DND-41 (cell line): ENCODE measurements around the gene SMOC2.

ENCODE experiments used
- EZH2 ChIP-seq: IDR thresholded peaks from 3 replicates; pipeline ENCODE4 v1.6.1; 2012; ENCODE audit warnings: borderline replicate concordance, low read depth, mild to moderate bottlenecking, moderate library complexity, low read length, inconsistent platforms; ENCODE audit not compliant: severe bottlenecking
- TF ChIP-seq, protein P1 (sequence below): IDR thresholded peaks from 2 replicates; pipeline ENCODE4 v1.5.1; 2012; ENCODE audit warnings: borderline replicate concordance, low read length, moderate library complexity, mild to moderate bottlenecking; ENCODE audit not compliant: poor library complexity, severe bottlenecking; ENCODE audit errors: extremely low read depth

DNA sequence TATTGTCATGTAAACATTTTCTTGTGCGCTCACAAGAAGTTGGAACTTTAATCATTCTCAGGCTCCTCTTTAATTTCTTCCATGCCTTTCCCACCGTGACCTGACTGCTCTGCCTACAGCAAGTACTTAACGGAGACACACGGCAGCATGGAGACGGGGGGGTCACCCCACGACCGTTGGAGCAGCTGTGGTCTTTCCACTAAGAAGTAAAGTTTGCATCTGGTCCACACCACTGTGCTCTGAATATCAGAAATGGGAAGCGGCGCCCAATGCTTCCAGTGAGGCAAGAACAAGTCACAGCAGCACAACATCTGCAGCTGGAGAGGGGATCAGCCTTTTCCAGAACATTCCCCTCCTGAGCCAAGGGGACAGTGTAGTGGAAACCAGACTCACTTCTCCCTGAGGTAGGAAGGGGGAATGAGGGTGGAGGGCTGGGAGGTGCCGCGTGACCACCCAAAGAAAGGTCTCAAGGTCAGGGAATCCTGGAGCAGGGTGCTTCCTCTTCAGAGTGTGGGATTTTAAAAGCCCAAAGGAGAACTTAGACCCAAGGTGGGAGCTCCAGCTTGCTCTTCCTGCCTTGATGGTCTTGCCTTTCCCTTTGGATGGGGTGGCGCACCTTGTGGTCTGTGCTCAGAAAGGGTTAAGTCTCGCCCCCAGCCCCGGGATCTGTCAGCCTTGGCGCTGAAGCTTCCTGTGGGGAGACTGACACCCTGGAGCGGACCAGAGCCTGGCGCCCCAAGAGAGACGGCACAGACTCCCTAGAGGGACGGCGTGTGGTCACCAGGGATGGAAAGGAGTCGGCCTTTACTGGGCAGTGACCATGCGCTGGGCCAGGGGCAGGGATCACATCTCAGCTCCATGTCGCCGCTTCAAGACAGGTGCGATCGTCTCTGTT, 25.6 kb upstream of the SMOC2 start:
- TF ChIP-seq, protein P1, sequence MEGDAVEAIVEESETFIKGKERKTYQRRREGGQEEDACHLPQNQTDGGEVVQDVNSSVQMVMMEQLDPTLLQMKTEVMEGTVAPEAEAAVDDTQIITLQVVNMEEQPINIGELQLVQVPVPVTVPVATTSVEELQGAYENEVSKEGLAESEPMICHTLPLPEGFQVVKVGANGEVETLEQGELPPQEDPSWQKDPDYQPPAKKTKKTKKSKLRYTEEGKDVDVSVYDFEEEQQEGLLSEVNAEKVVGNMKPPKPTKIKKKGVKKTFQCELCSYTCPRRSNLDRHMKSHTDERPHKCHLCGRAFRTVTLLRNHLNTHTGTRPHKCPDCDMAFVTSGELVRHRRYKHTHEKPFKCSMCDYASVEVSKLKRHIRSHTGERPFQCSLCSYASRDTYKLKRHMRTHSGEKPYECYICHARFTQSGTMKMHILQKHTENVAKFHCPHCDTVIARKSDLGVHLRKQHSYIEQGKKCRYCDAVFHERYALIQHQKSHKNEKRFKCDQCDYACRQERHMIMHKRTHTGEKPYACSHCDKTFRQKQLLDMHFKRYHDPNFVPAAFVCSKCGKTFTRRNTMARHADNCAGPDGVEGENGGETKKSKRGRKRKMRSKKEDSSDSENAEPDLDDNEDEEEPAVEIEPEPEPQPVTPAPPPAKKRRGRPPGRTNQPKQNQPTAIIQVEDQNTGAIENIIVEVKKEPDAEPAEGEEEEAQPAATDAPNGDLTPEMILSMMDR = no peak
- TF ChIP-seq EZH2 = no peak
